ENCODE measurements around the gene APCDD1.

GRCh38 chr18:10537765-10538164 lies 83.3 kb downstream of the APCDD1 start:
- TF ChIP-seq CTCF (IDR thresholded peaks at IDR 0.05) = no peak
- TF ChIP-seq POLR2A (IDR thresholded peaks at IDR 0.05) = no peak
- no peak for TF ChIP-seq POLR2AphosphoS5 (IDR thresholded peaks at IDR 0.05)
